Right ventricle myocardium superior (tissue), 1 donor: ENCODE measurements around the gene HSD17B13. TPM values are rescaled to one million over a fixed set of nuclear protein-coding genes. Genes with fewer than 3 reads are reported as not detected.
"Not testable (repeated sequence)": the region's sequence is repeated elsewhere in the genome, so short reads cannot be mapped to it uniquely, and the experiment has no call there.

Experiments
- ATAC-seq: fragments of 200-7000 bp; cut with Tn5 transposase; one replicate; pipeline ENCODE4 v1.9.1; 2020; ENCODE audit warnings: mild to moderate bottlenecking; ENCODE audit not compliant: poor library complexity
- DNase-seq: peaks from one replicate; pipeline ENCODE4 v3.0.0-alpha.2; 2020
- intact Hi-C: fragments of 100-400 bp; cut with DNase I; formaldehyde crosslinking; loops from one replicate; pipeline ENCODE4 v1.11.2; 2022
- long read RNA-seq: library from polyadenylated mRNA; unstranded; transcript quantifications from one replicate; pipeline ENCODE4 v2.0.0, GENCODE V29; 2021
- total RNA-seq: library from RNA; stranded (reverse); fragmentation: NEBNext Ultra II Directional; extraction: Animal tissue kit (Norgen Biotek cat#: 25700); gene quantifications from one replicate; pipeline ENCODE4 v1.2.1, GENCODE V29; 2021
- donor health status: DM: no; HTN: yes; CAD: no; lungs with severe emphysema.

Gene HSD17B13
- 0.32 TPM for total RNA-seq
- long read RNA-seq, result 0 reads

GRCh38 chr4:87322754-87323153 is at the start of gene HSD17B13:
Gene HSD17B13, minus strand, starts transcription at chr4:87322882. Its CDS starts 41 bp downstream, at chr4:87322841.
- intact Hi-C loops, result no loop called here
- no peak for DNase-seq
- no peak for ATAC-seq

DNA sequence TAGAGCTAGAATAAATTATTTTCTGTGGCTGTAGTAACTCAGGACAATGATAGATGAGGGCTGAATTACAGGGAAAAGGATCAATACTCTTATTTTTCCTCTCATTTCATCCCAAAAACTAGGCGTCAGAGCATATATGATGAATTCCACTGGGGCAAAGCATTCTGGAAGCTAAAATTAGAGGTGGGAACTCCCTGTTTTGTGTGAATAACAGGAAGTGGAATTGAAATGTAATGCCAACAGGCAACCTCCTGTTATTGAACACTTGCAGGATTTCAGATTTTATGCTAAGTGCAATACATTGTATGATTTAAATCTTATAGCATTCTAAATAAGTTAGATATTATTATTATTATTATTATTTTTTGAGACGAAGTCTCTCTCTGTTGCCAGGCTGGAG is 47.4 kb upstream of the HSD17B13 start:
- intact Hi-C loops, result loop anchor here (5.0 to 10.0 kb wide), 2 partner anchors 97 to 605 kb away; partner anchors contain the start of gene SPP1
- DNase-seq, result no peak
- no peak for ATAC-seq

DNA sequence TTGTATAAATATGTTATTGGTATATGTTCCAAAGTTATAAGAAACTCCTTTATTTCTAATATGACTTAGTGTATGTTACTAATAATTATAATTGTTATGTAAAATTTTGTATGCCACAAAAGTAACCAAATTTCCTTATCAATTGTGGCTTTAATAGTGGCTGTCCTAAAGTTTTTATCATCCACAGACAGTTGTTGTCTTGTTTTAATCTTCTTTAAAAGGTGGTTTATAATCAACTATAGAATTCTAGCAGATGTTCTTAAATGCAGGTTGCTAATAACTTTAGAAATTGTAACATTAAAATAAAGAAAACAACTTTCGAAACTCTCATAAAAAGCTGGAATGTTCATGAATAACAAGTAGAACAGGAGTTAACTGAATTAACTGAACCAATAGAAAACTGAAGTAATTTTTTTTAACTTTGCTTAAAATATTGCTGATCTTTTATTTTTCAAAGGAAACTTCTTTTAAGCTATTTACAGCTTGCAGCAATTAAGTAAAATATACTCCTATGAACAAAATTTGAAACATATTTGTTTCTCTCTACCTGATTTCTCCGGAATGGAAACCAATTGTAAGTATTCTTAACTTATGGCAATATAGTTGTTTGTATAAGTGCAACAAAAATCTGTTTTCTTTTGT is 44.0 kb upstream of the HSD17B13 start:
- intact Hi-C loops, result no loop called here
- no peak for DNase-seq
- no peak for ATAC-seq

GRCh38 chr4:87365348-87365747 is 42.7 kb upstream of the HSD17B13 start:
- DNase-seq (no peak), ATAC-seq (no peak)
- intact Hi-C loops, result no loop called here

GRCh38 chr4:87363552-87363951 is 40.9 kb upstream of the HSD17B13 start:
- DNase-seq, result no peak
- intact Hi-C loops, result no loop called here
- no peak for ATAC-seq

DNA sequence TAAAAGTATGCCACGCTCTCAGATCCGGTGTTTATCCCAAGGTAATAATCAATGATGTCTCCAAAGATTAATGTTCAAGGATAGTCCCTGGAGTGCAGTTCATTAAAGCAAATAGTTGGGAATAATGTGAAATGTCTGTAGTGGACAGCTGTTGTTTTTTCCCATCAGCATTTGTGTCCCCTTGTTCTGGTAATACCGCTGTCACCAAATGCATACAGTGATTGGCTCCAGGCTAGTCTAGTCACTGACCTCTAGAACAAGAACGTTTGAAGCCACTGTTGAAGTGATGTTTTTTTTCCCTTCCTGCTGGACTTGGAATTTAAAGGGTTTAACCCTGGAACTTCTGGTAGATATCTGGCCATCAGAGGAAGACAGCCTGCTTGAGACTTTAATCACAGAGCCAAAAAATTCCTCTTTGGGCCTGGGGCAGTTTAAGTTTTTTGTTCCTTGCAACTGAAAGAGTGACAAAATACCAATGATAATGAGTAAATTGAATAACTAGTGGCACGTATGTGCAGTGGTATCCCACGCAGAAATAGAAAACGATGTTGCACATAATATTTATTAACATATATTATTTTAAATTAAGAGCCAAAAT is 37.8 kb upstream of the HSD17B13 start:
- no peak for ATAC-seq
- intact Hi-C loops, result no loop called here
- no peak for DNase-seq

DNA sequence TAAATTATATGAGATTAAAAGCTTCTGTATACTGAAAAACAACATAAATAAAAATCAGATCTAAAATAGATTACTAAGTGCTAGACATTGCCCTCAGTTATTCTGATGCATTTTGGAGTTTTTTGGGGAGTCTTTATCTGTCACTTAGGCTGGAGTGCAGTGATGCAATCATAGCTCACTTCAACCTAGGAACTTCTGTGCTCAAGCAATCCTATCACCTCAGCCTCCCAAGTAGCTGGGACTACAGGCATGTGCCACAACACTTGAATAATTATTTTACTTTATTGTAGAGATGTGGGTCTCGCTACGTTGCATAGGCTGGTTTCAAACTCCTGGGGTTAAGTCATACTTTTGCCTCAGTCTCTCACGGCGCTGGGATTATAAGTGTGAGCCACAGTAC is 36.6 kb upstream of the HSD17B13 start:
- ATAC-seq (no peak), DNase-seq (no peak)
- intact Hi-C loops, result no loop called here

DNA sequence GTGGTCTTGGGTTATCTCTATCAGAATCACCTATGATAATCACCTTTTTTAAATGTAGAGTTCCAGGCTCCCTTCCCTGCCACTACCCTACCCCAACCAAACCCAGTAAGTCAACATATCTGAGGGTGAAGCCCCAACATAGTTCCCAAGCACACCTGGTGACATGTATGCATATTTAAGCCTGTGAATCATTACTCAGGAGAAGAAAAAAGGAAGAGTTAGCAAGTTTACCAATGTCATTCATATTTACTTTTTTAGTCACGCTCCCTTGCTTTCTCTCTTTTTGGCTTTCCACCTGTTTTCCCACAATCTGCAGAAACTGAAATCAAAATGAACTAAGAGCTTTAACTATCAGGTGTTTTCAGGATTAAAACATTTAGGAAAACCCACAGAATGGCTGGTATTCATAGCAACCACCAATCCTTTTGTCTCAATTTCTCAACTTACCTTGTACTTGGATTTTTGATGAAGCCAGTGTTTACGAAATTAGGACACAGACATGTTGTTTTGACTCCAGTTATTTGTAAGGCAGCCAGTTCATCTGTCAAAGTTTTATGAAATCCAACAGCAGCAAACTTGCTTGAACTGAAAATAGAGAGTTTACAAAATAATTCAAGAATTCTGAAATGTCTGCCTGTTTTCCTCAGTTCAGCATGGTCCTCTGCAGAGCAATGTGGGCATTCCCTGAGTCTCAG is 34.3 kb upstream of the HSD17B13 start:
- no peak for ATAC-seq
- no peak for DNase-seq
- intact Hi-C loops, result no loop called here

GRCh38 chr4:87354168-87355102 is 31.8 kb upstream of the HSD17B13 start:
- intact Hi-C loops, result no loop called here
- DNase-seq, result no peak
- no peak for ATAC-seq

DNA sequence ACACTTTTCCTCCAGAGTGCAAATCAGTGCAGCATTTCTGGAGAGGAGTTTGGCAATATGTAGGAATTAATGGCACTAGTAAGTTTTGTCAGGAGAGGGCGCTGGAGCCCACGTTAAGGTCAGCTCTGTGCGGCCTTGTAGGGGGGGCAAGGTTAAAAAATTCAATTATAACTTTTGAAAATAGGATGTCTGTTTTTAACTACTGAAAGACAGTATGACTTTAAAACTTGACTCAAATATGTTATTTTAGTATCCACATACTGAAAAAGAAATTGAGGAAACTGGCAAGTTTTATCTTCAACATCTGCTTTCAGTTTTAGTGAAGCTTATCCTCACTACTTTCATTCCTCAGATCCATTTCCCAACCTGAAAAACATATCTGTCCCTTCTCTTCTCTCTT is 30.9 kb upstream of the HSD17B13 start:
- DNase-seq (no peak), ATAC-seq (peak; percentile 52)
- intact Hi-C loops, result no loop called here

DNA sequence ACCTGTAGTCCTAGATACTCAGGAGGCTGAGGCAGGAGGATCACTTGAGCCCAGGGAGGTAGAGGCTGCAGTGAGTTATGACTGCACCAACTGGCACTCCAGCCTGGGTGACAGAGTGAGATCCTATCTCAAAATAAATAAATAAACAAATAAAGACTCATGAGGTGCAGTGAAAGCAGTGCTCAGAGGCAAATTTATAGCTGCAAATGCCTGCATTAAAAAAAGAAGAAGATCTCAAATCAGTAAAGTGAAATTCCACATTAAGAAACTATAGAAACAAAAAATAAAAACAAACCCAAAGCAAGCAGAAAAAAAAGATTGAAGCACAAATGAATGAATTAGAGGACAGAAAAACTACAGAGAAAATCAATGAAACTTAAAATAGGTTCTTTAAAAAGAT is 22.5 kb upstream of the HSD17B13 start:
- ATAC-seq (no peak), DNase-seq (no peak)
- intact Hi-C loops, result no loop called here

DNA sequence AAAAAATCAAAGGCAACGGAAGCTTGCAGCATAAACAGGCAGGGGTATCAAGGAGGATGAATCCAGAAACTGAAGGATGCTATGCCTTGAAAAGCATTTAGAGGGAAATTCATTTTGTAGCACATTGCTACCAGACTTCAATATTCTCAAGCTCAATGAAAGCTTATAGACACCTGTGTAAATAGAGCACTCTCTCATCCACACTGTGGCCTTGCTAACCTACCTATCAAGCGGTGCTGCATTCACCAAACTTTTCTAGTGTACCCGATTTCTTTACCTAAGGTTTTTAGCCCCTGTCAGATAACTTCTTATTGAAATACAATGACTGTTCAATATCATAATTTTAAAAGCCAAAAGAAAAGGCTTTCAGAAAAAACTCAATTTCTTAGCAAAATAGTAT is 20.2 kb upstream of the HSD17B13 start:
- intact Hi-C loops, result no loop called here

DNA sequence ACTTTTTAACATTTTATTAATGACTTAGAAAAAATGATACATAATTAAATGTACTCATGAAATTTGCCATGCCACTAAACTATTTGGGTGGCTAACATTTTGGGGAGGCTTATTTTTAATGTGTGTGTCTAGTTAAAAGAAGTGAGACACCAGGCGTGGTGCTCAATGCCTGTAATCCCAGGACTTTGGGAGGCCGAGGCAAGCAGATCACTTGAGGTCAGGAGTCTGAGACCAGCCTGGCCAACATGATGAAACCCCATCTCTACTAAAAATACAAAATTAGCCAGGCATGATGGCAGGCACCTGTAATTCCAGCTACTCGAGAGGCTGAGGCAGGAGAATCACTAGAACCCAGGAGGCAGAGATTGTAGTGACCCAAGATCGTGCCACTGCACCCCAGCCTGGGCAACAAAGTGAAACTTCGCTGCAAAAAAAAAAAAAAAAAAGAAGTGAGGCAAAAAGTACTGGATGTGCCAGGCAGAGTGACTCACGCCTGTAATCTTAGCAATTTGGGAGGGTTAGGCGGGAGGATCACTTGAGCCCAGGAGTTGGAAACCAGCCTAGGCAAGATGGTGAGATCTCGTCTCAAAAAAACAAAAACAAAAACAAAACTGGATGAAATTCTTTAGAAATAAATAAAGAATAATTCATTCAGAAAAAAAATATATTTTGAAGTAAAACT is 19.4 kb upstream of the HSD17B13 start:
- ATAC-seq, DNase-seq, intact Hi-C loops: not testable (repeated sequence)

More for the DNA sequence above, 20.2 kb upstream of the HSD17B13 start:
- ATAC-seq, result no peak
- no peak for DNase-seq

GRCh38 chr4:87339440-87339839 is 16.8 kb upstream of the HSD17B13 start:
- DNase-seq (no peak), ATAC-seq (no peak)
- intact Hi-C loops, result no loop called here

GRCh38 chr4:87337361-87337760 is 14.7 kb upstream of the HSD17B13 start:
- DNase-seq (no peak), ATAC-seq (no peak)
- intact Hi-C loops, result no loop called here

DNA sequence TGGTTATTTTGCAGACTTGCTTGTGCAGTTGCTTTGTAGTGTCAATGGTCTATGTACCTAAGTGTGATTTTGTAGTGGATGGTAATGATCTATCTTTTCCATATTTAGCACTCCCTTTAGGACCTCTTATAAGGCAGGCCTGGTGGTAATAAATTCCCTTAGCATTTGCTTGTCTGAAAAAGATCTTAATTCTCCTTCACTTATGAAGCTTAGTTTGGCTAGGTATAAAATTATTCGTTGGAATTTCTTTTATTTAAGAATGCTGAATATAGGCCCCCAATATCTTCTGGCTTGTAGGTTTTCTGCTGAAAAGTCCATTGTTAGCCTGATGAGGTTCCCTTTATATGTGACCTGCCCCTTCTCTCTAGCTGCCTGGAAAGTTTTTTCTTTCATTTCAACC is 10.6 kb upstream of the HSD17B13 start:
- intact Hi-C loops, result no loop called here
- ATAC-seq (no peak), DNase-seq (no peak)

DNA sequence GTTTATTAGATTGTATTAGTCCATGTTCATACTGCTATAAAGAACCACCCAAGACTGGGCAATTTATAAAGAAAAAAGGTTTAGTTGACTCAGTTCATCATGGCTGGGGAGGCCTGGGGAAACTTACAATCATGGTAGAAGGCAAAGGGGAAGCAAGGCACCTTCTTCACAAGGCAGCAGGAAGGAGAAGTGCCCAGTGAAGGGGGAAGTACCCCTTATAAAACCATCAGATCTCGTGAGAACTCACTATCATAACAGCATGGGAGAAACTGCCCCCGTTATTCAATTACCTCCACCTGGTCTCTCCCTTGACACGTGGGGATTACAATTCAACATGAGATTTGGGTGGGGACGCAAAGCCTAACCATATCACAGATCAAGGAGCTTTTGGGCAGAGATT is 8.1 kb upstream of the HSD17B13 start:
- intact Hi-C loops, result no loop called here
- ATAC-seq (no peak), DNase-seq (no peak)

DNA sequence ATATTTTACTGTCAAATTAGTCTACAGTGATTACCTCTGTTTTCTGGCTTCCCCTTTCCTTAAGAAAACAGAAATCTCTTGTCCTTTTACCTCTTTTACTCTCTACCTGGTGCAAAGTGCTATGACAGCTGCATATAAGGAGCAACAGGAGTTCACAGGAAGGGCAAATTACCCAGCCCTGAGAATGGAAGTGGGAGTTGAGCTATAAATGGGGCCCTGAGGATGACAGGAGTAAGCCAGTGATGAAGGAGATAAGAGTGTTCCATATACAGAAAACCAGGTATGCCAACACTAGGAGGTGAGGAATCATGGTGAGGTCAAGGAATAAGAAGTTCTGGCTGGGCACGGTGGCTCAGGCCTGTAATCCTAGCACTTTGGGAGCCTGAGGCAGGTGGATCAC is 4.5 kb upstream of the HSD17B13 start:
- ATAC-seq (no peak), DNase-seq (no peak)
- intact Hi-C loops, result no loop called here

DNA sequence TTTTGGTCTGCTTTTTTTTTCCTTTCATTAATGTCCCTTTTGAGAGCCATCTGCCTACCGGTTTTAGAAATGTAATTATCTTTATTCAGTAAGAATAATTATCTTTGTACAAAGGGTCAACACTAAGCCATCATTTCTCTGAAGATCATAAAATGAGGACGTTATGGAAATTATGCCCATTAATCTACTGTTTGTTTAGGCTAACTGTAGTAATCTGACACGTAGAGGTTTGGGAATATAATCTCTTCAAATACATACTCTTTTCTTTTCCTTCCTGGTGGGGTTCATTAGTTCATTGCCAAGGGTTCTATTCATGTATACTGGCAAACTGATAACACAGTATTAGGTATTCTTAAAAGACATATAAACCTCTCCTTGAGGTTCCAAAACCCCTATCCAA is 3.8 kb upstream of the HSD17B13 start:
- ATAC-seq (no peak), DNase-seq (no peak)
- intact Hi-C loops, result no loop called here
